Activated CD8-positive, alpha-beta memory T cell treated with anti-CD3 and anti-CD28 coated beads for 48 hours (primary cell): ENCODE measurements around the gene PSMA5.
"Not testable (repeated sequence)": the region's sequence is repeated elsewhere in the genome, so short reads cannot be mapped to it uniquely, and the experiment has no call there.

Experiments used
- DNase-seq, 3 experiments: peaks; one replicate each; pipeline ENCODE4 v3.0.0-alpha.2; 2020; ENCODE audit warnings: low read depth in 2 of 3, low spot score in 2 of 3

PSMA5 gene

GRCh38 chr1:109426281-109427170, at the start of gene PSMA5:
TSS of gene PSMA5 (minus strand) at chr1:109426448. CDS start at chr1:109426330, 118 bp downstream.
- peak; percentile 63 to 88 (median 77) for DNase-seq

GRCh38 chr1:109475261-109475660, 49.0 kb upstream of the PSMA5 start:
- DNase-seq = no peak

- no peak for DNase-seq
These were observed 48.4 kb upstream of the PSMA5 start for GRCh38 chr1:109474697-109475096.

- not testable (repeated sequence) for DNase-seq
These were observed 47.2 kb upstream of the PSMA5 start for GRCh38 chr1:109473284-109474057.

GRCh38 chr1:109472779-109473178, 46.5 kb upstream of the PSMA5 start:
- no peak for DNase-seq

- DNase-seq = no peak
These were observed 44.0 kb upstream of the PSMA5 start for GRCh38 chr1:109470245-109470644.

- no peak for DNase-seq
These were observed 42.7 kb upstream of the PSMA5 start for GRCh38 chr1:109468903-109469302.

GRCh38 chr1:109468061-109468460, 41.8 kb upstream of the PSMA5 start:
- DNase-seq = no peak

GRCh38 chr1:109467301-109467777, 41.1 kb upstream of the PSMA5 start:
- no peak for DNase-seq

GRCh38 chr1:109466452-109467300, 40.4 kb upstream of the PSMA5 start, which contains the start of gene SYPL2:
TSS of gene SYPL2 (plus strand) at chr1:109466546. CDS start at chr1:109466844, 298 bp downstream.
- DNase-seq = no peak

GRCh38 chr1:109466125-109466451, 39.8 kb upstream of the PSMA5 start:
- DNase-seq = no peak

- DNase-seq = no peak
These were observed 31.6 kb upstream of the PSMA5 start for GRCh38 chr1:109457819-109458218.

- DNase-seq = no peak
These were observed 28.4 kb upstream of the PSMA5 start for GRCh38 chr1:109454497-109455133.

GRCh38 chr1:109447524-109447923, 21.3 kb upstream of the PSMA5 start:
- no peak for DNase-seq

GRCh38 chr1:109445949-109446695, 19.9 kb upstream of the PSMA5 start:
- not testable (repeated sequence) for DNase-seq

GRCh38 chr1:109444346-109444745, 18.1 kb upstream of the PSMA5 start:
- no peak for DNase-seq

- no peak for DNase-seq
These were observed 17.2 kb upstream of the PSMA5 start for GRCh38 chr1:109443476-109443875.

GRCh38 chr1:109441069-109441468, 14.8 kb upstream of the PSMA5 start:
- no peak for DNase-seq

- DNase-seq = no peak
These were observed 12.6 kb upstream of the PSMA5 start for GRCh38 chr1:109438798-109439297.

GRCh38 chr1:109434484-109434883, 8.2 kb upstream of the PSMA5 start:
- no peak for DNase-seq
